Measurements from ENCODE around the gene TENT5C.

DNA sequence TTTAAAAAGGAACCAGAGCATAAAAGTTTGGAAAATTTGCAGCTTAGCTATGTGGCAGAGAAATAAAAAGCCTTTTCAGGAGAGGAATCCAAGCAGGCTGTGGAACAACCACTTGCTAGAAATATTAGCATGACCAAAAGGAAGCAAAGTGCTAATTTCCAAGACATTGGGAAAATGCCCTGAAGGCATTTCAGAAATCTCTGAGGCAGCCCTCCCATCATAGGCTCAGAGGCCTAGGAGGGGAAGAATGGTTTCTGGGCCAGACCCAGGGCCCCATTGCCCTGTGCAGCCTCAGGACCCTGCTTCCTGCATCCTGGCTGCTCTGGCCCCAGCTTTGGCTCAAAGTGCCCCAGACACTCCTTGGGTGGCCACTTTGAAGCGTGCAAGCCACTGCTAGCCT is 56.8 kb downstream of the TENT5C start:
- TF ChIP-seq GABPA (tag; conservative IDR thresholded peaks at IDR 0.05; ENCODE audit: low read depth): no peak
- TF ChIP-seq ZNF408 (CRISPR knock-in tag; IDR thresholded peaks at IDR 0.05; ENCODE audit: low read depth): no peak

All from K562 (cell line).